ENCODE measurements around the gene MX2. TPM values are rescaled to one million over a fixed set of nuclear protein-coding genes. Genes with fewer than 3 reads are reported as not detected.
A peak's percentile ranks its signal among the peaks of the same experiment; 100 is the strongest.

MX2 gene
- polyA plus RNA-seq, 10 donors: 1.1 to 3.9 (median 1.7) TPM

DNA sequence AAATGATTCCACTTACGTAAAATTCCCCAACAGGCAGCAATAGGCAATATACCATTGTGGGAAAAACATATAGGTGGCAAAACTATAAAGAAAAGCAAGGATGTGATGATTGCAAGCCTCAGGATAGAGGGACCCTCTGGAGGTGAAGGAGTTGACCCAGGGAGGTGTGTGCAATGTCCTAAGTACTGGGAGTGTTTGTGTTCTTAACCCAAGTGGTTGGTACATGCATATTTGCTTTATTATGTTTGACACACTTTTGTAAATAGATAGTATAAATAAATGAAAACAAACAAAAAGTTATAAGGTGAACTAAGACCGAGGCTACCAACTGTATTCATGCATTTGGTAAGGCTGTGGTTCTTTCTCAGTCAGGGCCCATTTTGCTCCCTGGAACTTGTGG, 71.7 kb downstream of the MX2 start:
- DNase-seq: no peak

DNA sequence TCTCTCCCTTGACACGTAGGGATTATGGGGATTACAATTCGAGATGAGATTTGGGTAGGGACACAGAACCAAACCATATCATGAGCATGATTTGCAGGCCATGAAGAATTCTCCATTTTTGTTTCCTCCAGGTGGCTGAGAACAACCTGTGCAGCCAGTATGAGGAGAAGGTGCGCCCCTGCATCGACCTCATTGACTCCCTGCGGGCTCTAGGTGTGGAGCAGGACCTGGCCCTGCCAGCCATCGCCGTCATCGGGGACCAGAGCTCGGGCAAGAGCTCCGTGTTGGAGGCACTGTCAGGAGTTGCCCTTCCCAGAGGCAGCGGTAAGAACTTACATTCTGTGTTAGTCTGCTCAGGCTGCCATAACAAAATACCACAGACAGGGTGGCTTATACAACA, 73.9 kb downstream of the MX2 start:
- DNase-seq: no peak

DNA sequence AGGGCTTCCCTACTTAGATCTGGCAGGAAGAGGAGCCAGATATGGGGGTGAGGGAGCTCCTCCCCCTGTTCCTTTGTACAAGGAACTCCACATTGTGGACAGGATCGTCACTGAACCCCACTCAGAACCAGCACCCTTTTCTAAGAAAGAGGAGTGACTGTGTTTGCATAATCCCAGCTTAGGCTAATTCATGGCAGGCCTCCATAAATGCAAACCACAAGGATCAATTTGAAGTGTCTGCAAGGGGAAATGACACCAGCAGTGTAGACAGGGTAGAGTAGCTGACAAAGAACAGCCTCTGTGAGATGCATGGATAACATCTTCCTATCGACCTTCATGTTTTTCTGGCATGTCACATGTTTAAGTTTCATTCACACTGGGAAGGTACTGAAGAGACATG, 75.9 kb downstream of the MX2 start:
- no peak for DNase-seq

DNA sequence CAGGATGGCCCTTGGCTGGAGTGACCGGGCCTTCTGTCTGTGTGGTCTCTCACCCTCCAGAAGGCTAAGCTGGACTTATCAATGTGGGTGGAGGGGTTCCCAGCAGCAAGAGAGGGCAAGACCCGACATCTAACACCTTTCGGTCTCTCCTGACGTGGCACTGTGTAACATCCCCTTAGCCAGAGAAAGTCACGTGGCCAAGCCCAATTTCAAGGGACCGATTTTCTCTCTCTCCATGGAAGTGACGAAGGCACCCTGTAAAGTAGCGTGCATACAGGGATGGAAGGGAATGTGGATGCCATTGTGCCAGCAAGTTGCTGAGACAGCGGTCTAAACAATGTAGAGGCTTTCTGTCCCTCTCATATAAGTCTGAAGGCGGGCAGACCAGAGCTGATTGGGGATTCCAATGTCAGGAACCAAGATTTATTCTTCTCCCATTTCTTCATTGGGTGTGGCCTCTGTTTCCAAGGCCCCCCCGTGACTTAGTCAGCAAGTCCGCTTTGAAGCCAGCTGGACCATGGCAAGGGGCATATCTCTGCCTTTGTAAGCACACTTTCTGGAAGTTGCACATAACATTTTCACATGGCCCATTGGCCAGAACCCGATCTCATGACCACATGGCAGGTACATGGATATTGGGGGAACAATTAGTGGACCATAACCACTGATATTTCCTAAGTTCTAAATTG, 76.7 kb downstream of the MX2 start:
- DNase-seq: no peak

DNA sequence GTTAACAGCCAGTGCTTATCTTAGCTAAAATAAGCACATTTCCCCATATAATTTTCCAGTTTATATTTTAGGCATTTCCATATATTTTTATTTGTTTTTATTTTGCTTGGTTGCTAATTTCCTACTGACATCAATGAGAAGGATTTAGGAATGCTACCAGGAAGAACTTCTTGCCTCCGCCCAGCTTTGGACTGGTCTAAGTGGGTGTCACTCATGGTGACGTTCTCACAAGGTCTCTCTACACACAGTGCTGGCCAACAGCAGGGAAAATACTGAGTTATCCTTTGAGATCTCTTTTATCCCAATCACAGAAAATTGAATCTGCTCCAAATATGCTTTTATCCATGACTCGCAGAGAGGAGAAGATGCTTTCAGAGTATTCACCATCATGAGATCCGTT, 77.4 kb downstream of the MX2 start:
- no peak for DNase-seq

DNA sequence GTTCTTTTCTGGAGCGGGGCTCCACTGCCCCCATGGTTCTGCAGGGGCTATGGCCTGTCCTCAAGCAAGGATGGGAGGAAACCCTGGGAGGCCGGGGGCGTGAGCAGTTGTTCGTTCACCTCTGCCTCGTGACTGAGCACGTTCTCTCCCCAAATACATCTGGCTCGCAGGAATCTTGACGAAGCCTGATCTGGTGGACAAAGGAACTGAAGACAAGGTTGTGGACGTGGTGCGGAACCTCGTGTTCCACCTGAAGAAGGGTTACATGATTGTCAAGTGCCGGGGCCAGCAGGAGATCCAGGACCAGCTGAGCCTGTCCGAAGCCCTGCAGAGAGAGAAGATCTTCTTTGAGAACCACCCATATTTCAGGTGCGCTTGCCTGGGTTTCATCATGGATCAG, 79.7 kb downstream of the MX2 start:
- DNase-seq: no peak

DNA sequence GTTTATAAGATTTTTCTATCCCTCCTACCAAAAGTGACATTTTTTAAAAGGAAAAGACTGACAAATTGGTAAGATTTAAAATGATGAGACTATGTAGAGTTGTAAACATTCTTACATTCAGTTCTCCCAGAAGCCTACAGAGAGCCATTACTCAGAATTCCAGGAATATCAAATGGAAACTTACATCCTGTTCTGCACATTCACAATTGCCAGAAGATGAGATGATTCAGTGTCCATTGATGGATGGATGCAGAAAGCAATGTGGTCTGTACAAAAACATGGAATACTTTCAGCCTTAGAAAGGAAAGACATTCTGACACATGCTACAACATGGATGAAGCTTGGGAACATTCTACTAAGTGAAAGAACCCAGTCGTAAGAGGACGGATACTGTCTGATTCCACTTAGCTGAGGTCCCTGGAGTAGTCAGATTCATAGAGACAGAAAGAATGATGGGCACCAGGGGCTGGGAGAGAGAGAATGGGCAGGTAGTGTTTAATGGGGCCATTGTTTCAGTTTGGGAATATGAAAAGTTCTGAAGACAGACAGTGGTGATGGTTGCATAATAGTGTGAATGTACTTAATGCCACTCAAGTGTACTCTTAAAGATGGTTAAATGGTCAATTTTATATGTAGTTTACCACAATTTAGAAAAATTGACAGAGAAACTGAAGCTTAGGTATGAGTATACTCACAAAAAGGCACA, 80.8 kb downstream of the MX2 start:
- peak in 2 of 3 donors; percentile 26 to 55 for DNase-seq

GRCh38 chr21:41443562-41443961, 81.7 kb downstream of the MX2 start:
- no peak for DNase-seq

GRCh38 chr21:41444703-41445464, 83.1 kb downstream of the MX2 start:
- no peak for DNase-seq

DNA sequence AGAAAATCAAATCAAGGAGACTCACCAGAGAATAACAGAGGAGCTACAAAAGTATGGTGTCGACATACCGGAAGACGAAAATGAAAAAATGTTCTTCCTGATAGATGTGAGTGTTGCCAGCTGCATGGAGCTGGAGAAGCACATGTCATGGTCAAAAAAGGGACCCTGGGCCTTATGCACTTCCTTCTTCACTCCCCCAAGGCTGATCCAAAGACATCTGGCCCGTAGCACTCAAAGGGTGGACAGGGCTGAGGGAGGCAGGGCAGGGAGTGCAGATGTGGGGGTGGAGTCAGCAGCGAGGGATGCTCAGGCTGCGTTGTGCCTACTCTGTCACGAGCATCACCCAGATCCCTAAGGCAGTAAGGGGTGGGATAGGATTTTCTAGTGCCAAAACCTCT, 83.6 kb downstream of the MX2 start:
- no peak for DNase-seq

- DNase-seq: no peak
Observed at GRCh38 chr21:41446586-41446985, 84.8 kb downstream of the MX2 start.

GRCh38 chr21:41447356-41447755, 85.5 kb downstream of the MX2 start:
- DNase-seq: no peak

DNA sequence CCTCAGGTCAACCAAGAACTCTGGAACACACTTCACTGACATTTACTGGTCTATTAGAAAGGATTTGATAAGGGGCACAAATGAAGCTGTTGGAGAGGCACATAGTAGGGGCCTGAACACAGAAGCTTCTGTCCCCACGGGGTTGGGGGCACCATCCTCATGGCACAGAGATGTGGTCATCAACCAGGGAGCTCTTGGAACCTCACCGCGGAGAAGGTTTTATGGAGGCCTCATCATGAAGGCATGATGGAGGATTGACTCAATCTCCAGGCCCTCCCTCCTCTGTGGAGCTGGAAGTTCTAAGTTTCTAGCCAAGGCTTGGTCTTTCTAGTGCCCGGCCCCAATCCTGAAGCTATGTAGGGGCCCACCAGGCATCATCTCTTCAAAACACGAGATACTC, 87.8 kb downstream of the MX2 start:
- no peak for DNase-seq

DNA sequence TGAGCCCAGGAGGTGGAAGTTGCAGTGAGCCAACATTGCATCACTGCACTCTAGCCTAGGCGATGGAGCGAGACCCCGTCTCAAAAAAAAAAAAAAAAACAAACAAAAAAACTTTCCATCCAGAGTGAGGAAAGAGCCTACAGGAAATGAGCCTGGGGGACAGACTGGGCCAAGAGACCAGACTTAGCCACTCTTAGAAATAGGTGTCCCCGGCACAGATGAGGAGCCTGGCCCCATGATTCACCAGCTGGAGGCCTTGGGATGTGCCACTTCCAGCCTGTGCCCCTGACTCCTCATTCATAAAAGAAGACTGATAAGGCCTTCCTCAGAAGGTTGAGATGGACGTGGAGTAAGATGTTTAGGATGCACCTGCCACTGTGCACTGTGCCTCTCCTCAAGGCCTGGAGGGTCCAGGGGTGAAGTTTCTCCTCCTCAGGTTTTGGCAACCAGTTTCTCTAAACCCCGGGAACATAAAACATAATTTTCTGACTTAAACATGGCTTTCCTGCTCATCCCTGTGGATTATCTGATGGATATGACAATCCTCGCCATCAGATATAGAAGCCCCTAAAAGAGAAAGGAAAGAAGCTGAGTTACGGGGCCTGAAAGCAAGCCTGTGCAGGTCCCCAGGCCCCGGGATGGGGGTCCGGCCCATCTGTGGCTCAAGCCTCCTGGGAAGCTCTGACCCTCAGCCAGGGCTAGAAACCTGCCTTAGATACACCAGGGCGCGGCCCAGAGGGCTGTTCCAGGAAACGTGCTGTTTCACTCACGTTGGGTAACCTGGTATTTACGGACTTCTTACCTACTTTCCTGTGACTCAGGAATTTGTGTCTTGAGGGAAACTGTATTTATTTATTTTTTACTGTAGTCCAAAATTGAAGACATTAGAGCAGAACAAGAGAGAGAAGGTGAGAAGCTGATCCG, 90.2 kb downstream of the MX2 start:
- no peak for DNase-seq

GRCh38 chr21:41453198-41453597, 91.4 kb downstream of the MX2 start:
- DNase-seq: no peak

DNA sequence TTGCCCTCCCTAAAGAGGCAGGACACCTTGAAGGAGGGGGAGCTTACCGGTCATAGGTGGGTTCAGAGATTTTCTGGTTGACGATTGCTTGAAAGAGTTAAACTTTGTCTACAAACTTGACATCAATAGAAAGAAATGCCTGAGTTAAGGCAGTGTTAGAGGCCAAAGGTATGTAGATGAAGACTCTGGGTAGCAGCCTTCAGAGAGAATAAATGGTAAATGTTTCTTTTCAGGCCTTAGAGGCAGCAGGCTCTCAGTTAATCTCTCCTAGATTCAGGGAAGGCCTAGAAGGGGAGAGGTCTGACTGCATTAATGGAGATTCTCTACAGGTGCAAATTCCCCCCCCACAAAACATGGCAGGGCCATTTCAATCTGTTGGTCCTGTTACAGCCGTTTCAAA, 91.9 kb downstream of the MX2 start:
- DNase-seq: no peak

DNA sequence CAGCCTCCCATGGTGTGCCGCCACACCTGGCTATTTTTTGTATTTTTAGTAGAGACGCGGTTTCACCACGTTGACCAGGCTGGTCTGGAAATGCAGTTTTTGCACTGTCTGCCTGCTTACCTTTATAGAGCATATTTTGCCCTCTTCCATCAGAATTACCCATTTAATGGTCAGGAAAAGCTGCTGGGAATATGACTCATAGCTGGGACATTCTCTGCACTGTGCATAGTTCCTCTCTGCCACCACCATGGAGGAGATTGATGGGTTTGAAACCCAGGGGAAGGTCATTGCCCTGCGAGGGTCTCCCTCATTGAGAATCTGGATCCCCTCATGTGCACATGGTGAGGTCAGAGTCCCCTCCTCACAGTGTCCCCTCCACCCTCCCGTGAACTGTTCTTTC, 96.3 kb downstream of the MX2 start:
- no peak for DNase-seq

DNA sequence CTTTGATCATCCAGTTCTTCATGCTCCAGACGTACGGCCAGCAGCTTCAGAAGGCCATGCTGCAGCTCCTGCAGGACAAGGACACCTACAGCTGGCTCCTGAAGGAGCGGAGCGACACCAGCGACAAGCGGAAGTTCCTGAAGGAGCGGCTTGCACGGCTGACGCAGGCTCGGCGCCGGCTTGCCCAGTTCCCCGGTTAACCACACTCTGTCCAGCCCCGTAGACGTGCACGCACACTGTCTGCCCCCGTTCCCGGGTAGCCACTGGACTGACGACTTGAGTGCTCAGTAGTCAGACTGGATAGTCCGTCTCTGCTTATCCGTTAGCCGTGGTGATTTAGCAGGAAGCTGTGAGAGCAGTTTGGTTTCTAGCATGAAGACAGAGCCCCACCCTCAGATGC, 96.7 kb downstream of the MX2 start:
- DNase-seq: no peak
